Measurements from ENCODE around the gene NAA25. TPM values are rescaled to one million over a fixed set of nuclear protein-coding genes. Genes with fewer than 3 reads are reported as not detected.
A peak's percentile ranks its signal among the peaks of the same experiment; 100 is the strongest.
"Not testable (repeated sequence)": the region's sequence is repeated elsewhere in the genome, so short reads cannot be mapped to it uniquely, and the experiment has no call there.

Gene NAA25
- polyA plus RNA-seq, 1 experiment, result 17.9 TPM

DNA sequence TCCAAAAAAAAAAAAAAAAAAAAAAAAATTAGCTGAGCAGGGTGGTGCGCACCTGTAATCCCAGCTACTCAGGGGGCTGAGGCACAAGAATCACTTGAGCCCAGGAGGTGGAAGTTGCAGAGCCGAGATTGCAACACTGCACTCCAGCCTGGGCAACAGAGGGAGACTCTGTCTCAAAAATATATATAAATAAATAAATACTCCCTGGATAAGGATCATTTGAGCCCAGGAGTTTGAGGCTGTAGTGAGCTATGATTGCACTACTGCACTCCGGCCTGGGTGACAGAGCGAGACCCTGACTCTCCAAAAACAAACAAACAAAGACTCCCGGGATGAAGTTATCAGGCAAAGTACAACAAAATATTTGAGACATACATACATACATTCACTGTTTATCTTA is 3.3 kb upstream of the NAA25 start:
- DNase-seq (ENCODE audit: low read depth, low spot score), result no peak
- POLR2A ChIA-PET, result interaction anchor here (0.7 kb wide), 1 partner anchor 20 kb away, joined by 14 read pairs; no protein-coding TSS in a partner anchor
- TF ChIP-seq, protein P1, sequence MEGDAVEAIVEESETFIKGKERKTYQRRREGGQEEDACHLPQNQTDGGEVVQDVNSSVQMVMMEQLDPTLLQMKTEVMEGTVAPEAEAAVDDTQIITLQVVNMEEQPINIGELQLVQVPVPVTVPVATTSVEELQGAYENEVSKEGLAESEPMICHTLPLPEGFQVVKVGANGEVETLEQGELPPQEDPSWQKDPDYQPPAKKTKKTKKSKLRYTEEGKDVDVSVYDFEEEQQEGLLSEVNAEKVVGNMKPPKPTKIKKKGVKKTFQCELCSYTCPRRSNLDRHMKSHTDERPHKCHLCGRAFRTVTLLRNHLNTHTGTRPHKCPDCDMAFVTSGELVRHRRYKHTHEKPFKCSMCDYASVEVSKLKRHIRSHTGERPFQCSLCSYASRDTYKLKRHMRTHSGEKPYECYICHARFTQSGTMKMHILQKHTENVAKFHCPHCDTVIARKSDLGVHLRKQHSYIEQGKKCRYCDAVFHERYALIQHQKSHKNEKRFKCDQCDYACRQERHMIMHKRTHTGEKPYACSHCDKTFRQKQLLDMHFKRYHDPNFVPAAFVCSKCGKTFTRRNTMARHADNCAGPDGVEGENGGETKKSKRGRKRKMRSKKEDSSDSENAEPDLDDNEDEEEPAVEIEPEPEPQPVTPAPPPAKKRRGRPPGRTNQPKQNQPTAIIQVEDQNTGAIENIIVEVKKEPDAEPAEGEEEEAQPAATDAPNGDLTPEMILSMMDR (IDR thresholded peaks at IDR 0.05; ENCODE audit: low read depth, low read length), result no peak
- Histone ChIP-seq H3K27ac (ENCODE audit: low read depth, low read length) (no peak overlapping the region), H3K4me3 (ENCODE audit: low read depth, low read length) (no peak overlapping the region), H3K9me3 (ENCODE audit: control insufficient read depth, insufficient read depth, low read length) (no peaks in the 10 kb centered on the region; the same call in 1 of the 2 replicates), H3K27me3 (ENCODE audit: control insufficient read depth, insufficient read depth, low read length) (no peaks in the 10 kb centered on the region)
- CTCF ChIA-PET, result interaction anchor here (0.6 to 1.4 kb wide), 3 partner anchors 13 to 166 kb away, joined by 4 to 9 read pairs (median 5); partner anchors contain the start of gene TRAFD1

DNA sequence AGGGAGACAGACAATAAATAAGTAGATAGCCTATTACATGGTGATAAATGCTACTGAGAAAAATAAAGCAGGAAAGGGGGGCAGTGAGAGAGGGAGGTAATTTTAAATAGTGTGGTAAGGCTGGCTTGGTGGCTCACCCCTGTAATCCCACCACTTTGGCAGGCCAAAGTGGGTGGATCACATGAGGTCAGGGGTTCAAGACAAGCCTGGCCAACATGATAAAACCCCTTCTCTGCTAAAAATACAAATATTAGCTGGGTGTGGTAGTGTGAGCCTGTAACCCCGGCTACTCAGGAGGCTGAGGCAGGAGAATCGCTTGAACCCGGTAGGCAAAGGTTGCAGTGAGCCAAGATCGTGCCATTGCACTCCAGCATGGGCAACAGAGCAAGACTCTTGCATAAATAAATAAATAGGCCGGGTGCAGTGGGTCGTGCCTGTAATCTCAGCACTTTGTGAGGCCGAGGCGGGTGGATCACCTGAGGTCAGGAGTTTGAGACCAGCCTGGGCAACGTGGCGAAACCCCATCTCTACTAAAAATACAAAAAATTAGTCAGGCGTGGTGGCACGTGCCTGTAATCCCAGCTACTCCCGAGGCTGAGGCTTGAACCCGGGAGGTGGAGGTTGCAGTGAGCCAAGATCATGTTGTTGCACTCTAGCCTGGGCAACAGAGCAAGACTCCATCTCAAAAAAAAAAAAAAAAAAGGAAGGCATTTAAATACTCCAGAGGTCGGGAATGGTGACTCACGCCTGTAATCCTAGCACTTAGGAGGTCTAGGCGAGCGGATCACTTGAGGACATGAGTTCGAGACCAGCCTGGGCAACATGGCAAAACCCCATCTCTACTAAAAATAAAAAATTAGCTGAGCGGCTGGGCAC is 2.4 kb upstream of the NAA25 start:
- ChIA-PET CTCF (interaction anchor here (0.6 to 0.7 kb wide), 2 partner anchors 27 to 45 kb away, joined by 4 to 9 read pairs; no protein-coding TSS in a partner anchor), POLR2A (interaction anchor here (0.7 kb wide), 1 partner anchor 19 kb away, joined by 14 read pairs; no protein-coding TSS in a partner anchor)
- not testable (repeated sequence) for H3K4me3 ChIP-seq (ENCODE audit: low read depth, low read length); DNase-seq (ENCODE audit: low read depth, low spot score); H3K27me3 ChIP-seq (ENCODE audit: control insufficient read depth, insufficient read depth, low read length); H3K9me3 ChIP-seq (ENCODE audit: control insufficient read depth, insufficient read depth, low read length); H3K27ac ChIP-seq (ENCODE audit: low read depth, low read length)

DNA sequence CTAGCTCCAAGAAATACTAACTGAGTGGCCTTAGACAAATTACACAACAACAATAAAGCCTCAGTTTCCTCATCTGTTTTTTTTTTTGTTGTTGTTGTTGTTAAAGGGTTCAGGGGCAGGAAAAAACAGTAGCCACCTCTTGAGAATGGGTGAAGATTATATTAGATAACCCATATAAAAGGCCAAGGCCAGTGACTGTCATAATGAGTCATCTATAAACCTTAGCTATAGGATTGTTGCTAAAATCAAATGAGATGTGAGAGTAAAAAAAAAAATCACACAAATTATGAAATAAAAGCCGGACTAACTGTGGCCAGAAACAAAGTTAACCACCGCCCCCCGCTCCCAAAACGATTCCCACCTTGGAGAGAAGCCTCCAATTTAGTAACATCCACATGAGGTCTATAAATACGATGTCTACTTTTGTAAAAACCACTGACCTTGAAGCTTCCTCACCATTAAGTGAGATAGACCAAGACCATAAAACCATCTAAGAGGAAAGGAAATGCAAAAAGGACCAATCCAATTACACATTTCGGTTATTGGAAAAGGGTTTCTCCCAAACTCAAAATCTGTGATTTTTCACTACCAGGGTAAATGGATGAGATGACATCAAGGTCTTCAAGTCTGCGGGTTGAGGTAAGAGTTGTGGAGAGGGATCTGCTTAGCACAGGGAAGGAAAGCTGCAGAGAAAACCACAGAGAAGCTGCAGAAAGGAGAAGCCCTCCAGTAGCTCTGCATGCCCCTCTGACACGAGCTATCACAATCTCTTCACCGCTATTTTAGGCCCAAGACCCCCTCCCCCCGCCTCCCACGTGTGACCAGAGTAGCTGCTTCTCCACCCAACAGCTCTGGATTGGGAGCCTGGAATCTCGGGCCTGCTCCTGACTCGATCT is 1.0 kb downstream of the NAA25 start:
- no peak for DNase-seq (ENCODE audit: low read depth, low spot score)
- H3K4me3 ChIP-seq (ENCODE audit: low read depth, low read length), result peak overlapping the region; percentile 96
- H3K27ac ChIP-seq (ENCODE audit: low read depth, low read length), result peak overlapping the region; percentile 31
- ChIA-PET POLR2A (interaction anchor here (0.7 to 2.7 kb wide), 3 partner anchors 12 to 18 kb away, joined by 5 to 17 read pairs (median 15); partner anchors contain the start of gene TRAFD1), CTCF (interaction anchor here (1.8 kb wide), 1 partner anchor 20 kb away, joined by 5 read pairs; no protein-coding TSS in a partner anchor)
- no peaks in the 10 kb centered on the region for H3K9me3 ChIP-seq (ENCODE audit: control insufficient read depth, insufficient read depth, low read length)
- TF ChIP-seq, protein P1 (IDR thresholded peaks at IDR 0.05; ENCODE audit: low read depth, low read length), result no peak
- no peaks in the 10 kb centered on the region for H3K27me3 ChIP-seq (ENCODE audit: control insufficient read depth, insufficient read depth, low read length)

DNA sequence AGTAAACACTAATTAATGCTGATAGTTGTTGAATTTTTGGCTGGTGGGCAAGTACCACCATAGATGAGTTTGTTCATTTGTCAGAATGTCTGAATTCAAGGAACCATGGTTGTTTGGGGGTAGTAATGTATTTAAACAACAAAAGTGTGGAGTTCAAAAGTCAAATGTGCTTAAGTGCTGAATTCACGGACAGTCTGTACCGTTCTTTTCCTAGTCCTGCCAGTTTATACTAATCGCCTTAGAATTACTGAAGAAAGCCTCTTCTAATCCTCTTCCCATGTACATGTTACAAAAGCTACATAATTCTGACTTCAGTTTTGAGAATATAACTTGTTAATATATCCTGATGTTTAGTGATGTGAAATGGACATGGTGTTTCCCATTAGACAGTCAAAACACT is 2.7 kb downstream of the NAA25 start:
- Histone ChIP-seq H3K27me3 (ENCODE audit: control insufficient read depth, insufficient read depth, low read length) (no peaks in the 10 kb centered on the region), H3K4me3 (ENCODE audit: low read depth, low read length) (no peak overlapping the region), H3K27ac (ENCODE audit: low read depth, low read length) (no peak overlapping the region), H3K9me3 (ENCODE audit: control insufficient read depth, insufficient read depth, low read length) (no peaks in the 10 kb centered on the region)
- ChIA-PET POLR2A (interaction anchor here (0.7 to 2.7 kb wide), 3 partner anchors 10 to 20 kb away, joined by 3 to 15 read pairs (median 3); partner anchors contain the start of gene TRAFD1), CTCF (interaction anchor here (0.5 to 1.8 kb wide), 2 partner anchors 19 to 1663 kb away, joined by 3 to 5 read pairs; no protein-coding TSS in a partner anchor)
- TF ChIP-seq, protein P1 (IDR thresholded peaks at IDR 0.05; ENCODE audit: low read depth, low read length), result no peak
- no peak for DNase-seq (ENCODE audit: low read depth, low spot score)
